Transverse colon (tissue), 4 donors: ENCODE results near the gene CASP4.

ENCODE experiments used
- CTCF ChIP-seq, 5 experiments: fragments of 200-600 bp in 3 of 5; fragments of 450-650 bp in 2 of 5; sonication (generic) in 3 of 5; IDR thresholded peaks; 1 replicate in 2 of 5; 2 replicates in 3 of 5; pipeline ENCODE4 v1.5.1; 2016 to 2017; ENCODE audit warnings: antibody characterized with exemption in 5 of 5, inconsistent platforms in 3 of 5, mild to moderate bottlenecking in 2 of 5, moderate library complexity in 1 of 5
- EP300 ChIP-seq: sonication (generic); formaldehyde crosslinking; IDR thresholded peaks from one replicate; pipeline ENCODE4 v1.6.1; 2017; ENCODE audit warnings: antibody characterized with exemption, low read depth
- POLR2A ChIP-seq: fragments of 450-650 bp; IDR thresholded peaks from one replicate; pipeline ENCODE4 v1.6.1; 2016; ENCODE audit warnings: antibody characterized with exemption, mild to moderate bottlenecking, moderate library complexity
- POLR2AphosphoS5 ChIP-seq, 3 donors: sonication (generic); formaldehyde crosslinking; IDR thresholded peaks; one replicate each; pipeline ENCODE4 v1.6.1; 2016; ENCODE audit warnings: antibody characterized with exemption in 3 of 3

- TF ChIP-seq CTCF (IDR thresholded peaks at IDR 0.05): no peak
- TF ChIP-seq POLR2A: no peak
- no peak for TF ChIP-seq EP300
- TF ChIP-seq POLR2AphosphoS5 (IDR thresholded peaks at IDR 0.05): no peak
These were observed 60.2 kb downstream of the CASP4 start for GRCh38 chr11:104908186-104908531.
